ENCODE measurements around the gene TMEM132C. TPM values are rescaled to one million over a fixed set of nuclear protein-coding genes. Genes with fewer than 3 reads are reported as not detected.

Gene TMEM132C
- total and polyA plus RNA-seq, 2 donors (not counting 3 experiments of a cell fraction or from before 2014, with no cell fraction given), result not detected

DNA sequence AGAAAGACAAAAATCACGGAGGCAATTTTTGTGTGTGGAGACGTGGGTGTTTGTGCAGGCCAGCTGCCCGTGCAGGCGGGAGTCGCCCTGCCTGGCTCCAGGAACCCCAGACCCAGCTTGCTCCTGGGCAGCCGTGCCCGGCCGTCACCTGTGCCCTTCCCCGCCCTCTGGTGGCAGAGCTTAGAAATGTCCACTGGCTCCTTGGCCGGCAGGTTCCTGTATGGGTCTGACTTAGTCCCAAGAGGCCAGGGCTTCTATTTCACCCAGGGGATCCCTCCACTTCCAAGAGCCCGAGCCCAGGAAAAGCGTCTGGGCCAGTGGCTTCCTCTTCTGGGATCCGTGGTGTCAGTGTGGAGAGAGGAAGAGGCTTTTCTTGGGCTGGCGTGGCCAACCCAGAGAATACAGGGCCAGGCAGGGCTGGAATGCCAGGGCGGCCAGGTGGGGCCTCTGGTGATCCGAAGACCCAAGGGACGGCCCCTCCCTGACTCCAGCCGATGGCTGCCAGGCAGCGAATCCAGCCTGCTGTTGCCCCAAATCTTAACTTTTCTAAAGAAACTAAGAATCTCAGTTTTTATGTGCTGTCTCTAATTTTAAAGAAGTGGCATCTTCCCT is 120.9 kb downstream of the TMEM132C start:
- Histone ChIP-seq H3K9ac (replicated peaks; ENCODE audit: extremely low read depth, insufficient read depth, low read length) (no peak overlapping the region), H3K4me3 (replicated peaks in 1 of 3; ENCODE audit: insufficient read depth in 1 of 3, low read depth in 1 of 3, low read length in 3 of 3) (no peak overlapping the region), H3K4me1 (ENCODE audit: control insufficient read depth, extremely low read depth, insufficient read depth, low read length) (no peaks in the 10 kb centered on the region), H3K27ac (ENCODE audit: insufficient read depth, low read depth, low read length) (no peak overlapping the region), H2AFZ (ENCODE audit: low read depth, low read length) (no peak overlapping the region), H3K4me2 (ENCODE audit: insufficient read depth, low read length) (no peak overlapping the region), H4K20me1 (replicated peaks; ENCODE audit: control insufficient read depth, extremely low read depth, insufficient read depth, low read length) (no peaks in the 10 kb centered on the region), H3K36me3 (ENCODE audit: control insufficient read depth in 2 of 2, extremely low read depth in 1 of 2, insufficient read depth in 2 of 2, low read length in 2 of 2) (no peaks in the 10 kb centered on the region), H3K27me3 (ENCODE audit: control insufficient read depth in 2 of 2, insufficient read depth in 2 of 2, low read length in 2 of 2) (no peaks in the 10 kb centered on the region), H3K79me2 (ENCODE audit: control insufficient read depth, insufficient read depth, low read length) (no peaks in the 10 kb centered on the region), H3K9me3 (replicated peaks; ENCODE audit: control insufficient read depth, insufficient read depth, low read length) (peaks cover 2% of the 10 kb centered on the region), H3K9me1 (replicated peaks; ENCODE audit: control insufficient read depth, extremely low read depth, insufficient read depth, low read length) (no peaks in the 10 kb centered on the region)
- FAIRE-seq (no peak), DNase-seq (ENCODE audit: low read depth, low spot score) (no peak)
- intact Hi-C loops (cut with micrococcal nuclease), result no loop called here
- no TSS peak for BruUV-seq (replicated peaks)
- ChIA-PET CTCF (no interaction called here), POLR2A (no interaction called here)
- TF ChIP-seq POLR2AphosphoS5 (IDR thresholded peaks at IDR 0.05; ENCODE audit: insufficient read depth, low read depth, low read length) (no peak), EZH2 (IDR thresholded peaks at IDR 0.05; ENCODE audit: borderline replicate concordance, low read depth, low read length, severe bottlenecking) (no peak), FOS (IDR thresholded peaks at IDR 0.05; ENCODE audit: borderline replicate concordance, insufficient read depth, low read length) (no peak), POLR2A (IDR thresholded peaks at IDR 0.05; ENCODE audit: low read depth, low read length) (no peak)
- TF ChIP-seq, protein P1, sequence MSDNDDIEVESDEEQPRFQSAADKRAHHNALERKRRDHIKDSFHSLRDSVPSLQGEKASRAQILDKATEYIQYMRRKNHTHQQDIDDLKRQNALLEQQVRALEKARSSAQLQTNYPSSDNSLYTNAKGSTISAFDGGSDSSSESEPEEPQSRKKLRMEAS (IDR thresholded peaks at IDR 0.05; ENCODE audit: insufficient read depth, insufficient read length), result no peak
- TF ChIP-seq, protein P2, sequence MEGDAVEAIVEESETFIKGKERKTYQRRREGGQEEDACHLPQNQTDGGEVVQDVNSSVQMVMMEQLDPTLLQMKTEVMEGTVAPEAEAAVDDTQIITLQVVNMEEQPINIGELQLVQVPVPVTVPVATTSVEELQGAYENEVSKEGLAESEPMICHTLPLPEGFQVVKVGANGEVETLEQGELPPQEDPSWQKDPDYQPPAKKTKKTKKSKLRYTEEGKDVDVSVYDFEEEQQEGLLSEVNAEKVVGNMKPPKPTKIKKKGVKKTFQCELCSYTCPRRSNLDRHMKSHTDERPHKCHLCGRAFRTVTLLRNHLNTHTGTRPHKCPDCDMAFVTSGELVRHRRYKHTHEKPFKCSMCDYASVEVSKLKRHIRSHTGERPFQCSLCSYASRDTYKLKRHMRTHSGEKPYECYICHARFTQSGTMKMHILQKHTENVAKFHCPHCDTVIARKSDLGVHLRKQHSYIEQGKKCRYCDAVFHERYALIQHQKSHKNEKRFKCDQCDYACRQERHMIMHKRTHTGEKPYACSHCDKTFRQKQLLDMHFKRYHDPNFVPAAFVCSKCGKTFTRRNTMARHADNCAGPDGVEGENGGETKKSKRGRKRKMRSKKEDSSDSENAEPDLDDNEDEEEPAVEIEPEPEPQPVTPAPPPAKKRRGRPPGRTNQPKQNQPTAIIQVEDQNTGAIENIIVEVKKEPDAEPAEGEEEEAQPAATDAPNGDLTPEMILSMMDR (IDR thresholded peaks at IDR 0.05; ENCODE audit: extremely low read depth in 1 of 2, insufficient read depth in 1 of 2, low read depth in 1 of 2, low read length in 2 of 2), result no peak
- dilution Hi-C loops (cut with MboI; ENCODE audit: extremely low pct_ligation_motif_present, low sequenced_read_pairs), result no loop called here

Data from endothelial cell of umbilical vein (primary cell).